HG02885 (cell line): ENCODE data around the gene SCYGR8.
A peak's percentile ranks its signal among the peaks of the same experiment; 100 is the strongest.
"Not testable (repeated sequence)": the region's sequence is repeated elsewhere in the genome, so short reads cannot be mapped to it uniquely, and the experiment has no call there.

Experiments
- ATAC-seq: cut with Tn5 transposase; IDR thresholded peaks from one replicate; pipeline ENCODE4 v1.9.1; 2021; ENCODE audit warnings: mild to moderate bottlenecking; ENCODE audit not compliant: unreplicated experiment, poor library complexity

Gene SCYGR8

GRCh38 chr2:227745594-227745993 lies at the start of gene SCYGR8:
TSS of gene SCYGR8 (plus strand) at chr2:227745894. CDS start at chr2:227745894, 0 bp downstream.
- no peak for ATAC-seq

DNA sequence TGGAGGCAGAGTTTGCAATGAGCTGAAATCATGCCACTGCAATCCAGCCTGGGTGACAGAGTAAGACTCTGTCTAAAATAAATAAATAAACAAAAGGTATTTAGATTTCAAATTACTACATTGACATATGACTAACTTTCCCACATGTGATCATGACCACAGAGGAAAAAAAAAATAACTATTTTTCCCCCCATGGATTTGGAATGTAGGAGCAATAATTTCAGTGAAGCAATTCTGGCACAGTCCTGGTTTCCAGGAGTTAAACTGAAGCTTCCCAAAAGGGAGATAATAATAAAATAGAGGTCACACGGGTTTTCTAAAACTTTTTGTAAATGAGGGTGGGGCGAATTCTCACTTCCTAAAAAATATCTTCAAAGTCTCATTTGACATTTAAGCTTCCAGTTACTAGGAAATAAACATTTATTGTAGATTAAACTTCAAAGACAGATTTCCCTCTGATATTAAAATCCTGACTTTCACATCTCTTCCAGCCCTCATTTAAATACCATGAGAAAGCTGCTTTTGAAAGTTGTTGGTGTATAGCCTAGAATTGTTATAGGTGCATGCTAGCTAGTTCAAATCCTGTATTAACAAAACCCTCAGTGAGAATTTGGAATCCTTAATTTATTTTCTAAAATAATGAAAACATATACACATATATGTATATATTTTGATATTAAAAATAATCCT lies 48.6 kb upstream of the SCYGR8 start:
- ATAC-seq = no peak

DNA sequence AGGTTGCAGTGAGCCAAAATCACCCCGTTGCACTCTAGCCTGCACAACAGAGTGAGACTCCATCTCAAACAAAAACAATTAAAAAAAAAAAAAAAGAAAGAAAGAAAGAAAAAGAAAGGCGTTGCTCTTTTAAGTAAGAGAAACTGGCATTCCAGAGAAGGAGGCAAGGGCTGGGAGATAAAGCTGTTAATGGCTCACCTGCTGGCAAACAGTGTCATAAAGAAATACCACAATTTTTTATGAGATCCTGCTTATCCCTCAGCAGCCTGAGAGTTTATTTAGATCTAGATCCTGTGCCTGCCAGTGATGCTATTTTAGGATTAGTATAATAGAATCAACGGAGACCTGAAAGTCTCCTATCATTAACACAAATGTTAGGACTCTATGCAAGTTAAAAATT lies 44.1 kb upstream of the SCYGR8 start:
- ATAC-seq = no peak

- no peak for ATAC-seq
Observed at GRCh38 chr2:227703280-227703732, 42.4 kb upstream of the SCYGR8 start.

- no peak for ATAC-seq
Observed at GRCh38 chr2:227703961-227704360, 41.7 kb upstream of the SCYGR8 start.

- no peak for ATAC-seq
Observed at GRCh38 chr2:227706859-227707258, 38.8 kb upstream of the SCYGR8 start.

- ATAC-seq = no peak
Observed at GRCh38 chr2:227707390-227707789, 38.3 kb upstream of the SCYGR8 start.

GRCh38 chr2:227710986-227711385 lies 34.7 kb upstream of the SCYGR8 start:
- ATAC-seq = no peak

- no peak for ATAC-seq
Observed at GRCh38 chr2:227713291-227713690, 32.4 kb upstream of the SCYGR8 start.

GRCh38 chr2:227716501-227716900 lies 29.2 kb upstream of the SCYGR8 start:
- ATAC-seq = no peak

- no peak for ATAC-seq
Observed at GRCh38 chr2:227717687-227718567, 27.8 kb upstream of the SCYGR8 start, which contains the start of gene SLC19A3. TSS of gene SLC19A3 (minus strand) at chr2:227718028. CDS start at chr2:227702318, 15,710 bp downstream.

DNA sequence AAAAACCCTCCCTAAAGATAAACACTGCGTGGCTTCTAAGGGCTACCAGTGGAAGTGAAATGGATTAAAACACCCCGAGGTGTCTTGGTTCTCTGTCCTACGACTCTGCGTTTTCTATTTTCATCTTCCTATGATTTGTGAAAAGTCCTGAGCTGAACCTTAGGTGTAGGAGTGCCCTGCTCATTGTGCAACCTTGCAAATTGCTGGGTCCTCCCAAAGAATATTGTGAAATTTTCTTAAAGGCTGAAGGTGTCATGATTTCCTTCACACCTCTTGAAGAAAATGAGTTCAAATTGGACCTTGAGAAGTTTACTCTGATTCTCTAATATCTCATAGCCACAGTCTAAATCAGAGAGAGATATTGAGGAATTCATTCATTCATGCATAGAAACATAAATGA lies 26.1 kb upstream of the SCYGR8 start:
- no peak for ATAC-seq

DNA sequence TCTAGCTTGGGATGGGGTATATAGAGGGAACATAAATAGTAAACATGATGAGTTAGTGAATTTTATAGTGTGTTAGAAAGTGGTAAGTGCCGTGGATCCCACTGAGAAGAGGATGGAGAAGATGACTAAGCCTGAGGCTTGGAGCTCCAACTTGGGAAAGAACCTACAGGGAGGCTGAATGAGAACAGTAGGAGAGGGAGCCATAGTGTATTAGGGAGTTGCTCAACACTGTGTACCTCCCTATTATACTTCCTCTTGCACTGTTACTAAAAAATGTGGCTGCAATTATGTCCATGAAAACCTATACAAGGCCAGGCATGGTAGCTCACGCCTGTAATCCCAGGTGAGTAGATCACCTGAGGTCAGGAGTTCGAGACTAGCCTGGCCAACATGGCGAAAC lies 25.0 kb upstream of the SCYGR8 start:
- no peak for ATAC-seq

GRCh38 chr2:227722821-227723220 lies 22.9 kb upstream of the SCYGR8 start:
- not testable (repeated sequence) for ATAC-seq

DNA sequence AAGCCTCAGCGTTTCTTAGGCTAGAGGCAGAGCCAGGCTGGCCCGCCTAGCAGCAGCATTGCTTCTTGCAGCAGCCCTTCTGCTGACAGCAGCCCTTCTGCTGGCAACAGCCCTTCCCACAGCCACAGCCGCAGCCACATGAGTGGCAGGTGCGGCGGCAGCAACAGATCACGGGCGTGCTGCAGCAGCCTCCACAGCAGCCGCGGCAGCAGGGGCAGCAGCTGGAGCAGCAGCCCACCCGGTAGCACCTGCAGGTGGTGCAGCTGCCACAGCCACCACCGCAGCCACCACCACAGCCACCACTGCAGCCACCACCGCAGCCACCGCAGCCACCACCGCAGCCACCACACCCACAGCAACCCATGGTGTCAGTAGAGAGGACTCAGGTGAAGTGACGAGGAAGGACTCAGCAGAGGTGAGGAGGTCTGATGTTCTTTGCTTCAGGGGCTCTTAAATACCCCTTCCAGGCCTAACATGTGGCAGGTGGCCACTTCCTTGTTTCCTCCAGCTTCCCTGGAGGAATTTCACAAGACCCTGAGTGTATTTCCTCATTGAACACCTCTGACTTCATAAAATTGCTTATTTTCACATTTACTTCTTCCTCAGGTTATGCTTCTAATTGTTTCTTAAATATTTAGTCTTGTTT lies 21.2 kb upstream of the SCYGR8 start, which contains the start of gene SCYGR6:
SCYGR6 (minus strand) TSS at position 364 of the 646 bp plus-strand sequence; CDS start at position 364, 0 bp downstream.
- no peak for ATAC-seq

- ATAC-seq = no peak
Observed at GRCh38 chr2:227728035-227728434, 17.7 kb upstream of the SCYGR8 start, which contains the start of gene SCYGR7. TSS of gene SCYGR7 (plus strand) at chr2:227728335. CDS start at chr2:227728335, 0 bp downstream.

- ATAC-seq = no peak
Observed at GRCh38 chr2:227739351-227739750, 6.3 kb upstream of the SCYGR8 start.

- ATAC-seq = not testable (repeated sequence)
Observed at GRCh38 chr2:227740705-227741104, 5.0 kb upstream of the SCYGR8 start.

- peak; percentile 66 for ATAC-seq
Observed at GRCh38 chr2:227748079-227748478, 2.4 kb downstream of the SCYGR8 start.

- ATAC-seq = not testable (repeated sequence)
Observed at GRCh38 chr2:227756261-227756660, 10.6 kb downstream of the SCYGR8 start.
